ENCODE results near the gene DDX42. TPM values are rescaled to one million over a fixed set of nuclear protein-coding genes. Genes with fewer than 3 reads are reported as not detected.

Gene DDX42
- total and polyA plus RNA-seq, 9 donors = 72.5 to 138 (median 104) TPM

- Histone ChIP-seq H3K4me1 (ENCODE audit: insufficient read depth) (peaks cover 3% of the 10 kb centered on the region), H3K9me3 (no peaks in the 10 kb centered on the region), H3K36me3 (no peaks in the 10 kb centered on the region), H3K27me3 (no peaks in the 10 kb centered on the region), H3K4me3 (no peak overlapping the region), H3K27ac (no peak overlapping the region)
- TF ChIP-seq EP300 (IDR thresholded peaks at IDR 0.05) (no peak), CTCF (IDR thresholded peaks at IDR 0.05) (no peak), POLR2A (IDR thresholded peaks at IDR 0.05) (no peak)
- 81 to 87% (median 85%) methylated on average over 5 of the region's 5 CpGs for WGBS, 3 donors
- intact Hi-C loops (cut with DNase I) = loop anchor here in 1 of 4 donors (10.0 kb wide), 1 partner anchor 55 kb away; the partner anchor contains the start of genes CCDC47 and DDX42
- DNase-seq = no peak
Measured at GRCh38 chr17:63830278-63830677, 56.3 kb downstream of the DDX42 start.

DNA sequence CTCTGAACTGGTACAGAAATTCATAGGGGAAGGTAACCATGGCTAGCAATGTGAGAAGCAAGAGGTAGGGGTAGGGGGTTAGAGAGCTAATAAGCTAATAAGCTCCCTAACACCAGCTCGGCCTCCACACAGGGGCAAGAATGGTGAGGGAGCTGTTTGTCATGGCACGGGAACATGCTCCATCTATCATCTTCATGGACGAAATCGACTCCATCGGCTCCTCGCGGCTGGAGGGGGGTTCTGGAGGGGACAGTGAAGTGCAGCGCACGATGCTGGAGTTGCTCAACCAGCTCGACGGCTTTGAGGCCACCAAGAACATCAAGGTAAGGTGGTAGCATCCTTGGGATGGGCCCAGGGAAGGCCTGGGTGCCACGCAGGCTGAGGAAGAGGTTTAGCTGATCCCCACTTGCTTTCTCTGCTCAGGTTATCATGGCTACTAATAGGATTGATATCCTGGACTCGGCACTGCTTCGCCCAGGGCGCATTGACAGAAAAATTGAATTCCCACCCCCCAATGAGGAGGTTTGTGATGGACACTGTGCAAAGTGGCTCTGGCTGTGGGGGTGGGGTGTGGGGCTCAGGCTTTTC lies 57.0 kb downstream of the DDX42 start:
- WGBS, 3 donors = 76 to 87% (median 81%) methylated on average over 15 of the region's 15 CpGs
- no peak for DNase-seq
- no peak for TF ChIP-seq EP300 (IDR thresholded peaks at IDR 0.05)
- TF ChIP-seq CTCF (IDR thresholded peaks at IDR 0.05) = no peak
- TF ChIP-seq POLR2A (IDR thresholded peaks at IDR 0.05) = no peak
- intact Hi-C loops (cut with DNase I) = loop anchor here in 1 of 4 donors (10.0 kb wide), 1 partner anchor 56 kb away; the partner anchor contains the start of genes CCDC47 and DDX42
- H3K4me3 ChIP-seq = no peak overlapping the region
- H3K27me3 ChIP-seq = no peaks in the 10 kb centered on the region
- no peak overlapping the region for H3K27ac ChIP-seq
- H3K36me3 ChIP-seq = no peaks in the 10 kb centered on the region
- H3K9me3 ChIP-seq = no peaks in the 10 kb centered on the region
- peaks cover 3% of the 10 kb centered on the region for H3K4me1 ChIP-seq (ENCODE audit: insufficient read depth)

DNA sequence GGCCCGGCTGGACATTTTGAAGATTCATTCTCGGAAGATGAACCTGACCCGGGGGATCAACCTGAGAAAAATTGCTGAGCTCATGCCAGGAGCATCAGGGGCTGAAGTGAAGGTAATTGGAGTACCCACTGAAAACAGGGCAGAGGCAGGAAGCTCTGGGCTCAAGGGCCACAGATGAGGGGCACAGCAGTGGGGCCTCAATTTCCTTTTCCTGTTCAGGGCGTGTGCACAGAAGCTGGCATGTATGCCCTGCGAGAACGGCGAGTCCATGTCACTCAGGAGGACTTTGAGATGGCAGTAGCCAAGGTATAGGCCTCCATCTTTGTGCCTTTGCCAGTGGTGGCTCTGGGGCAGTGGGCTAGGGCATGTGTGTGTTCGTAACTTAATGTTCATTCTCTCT lies 57.5 kb downstream of the DDX42 start:
- TF ChIP-seq POLR2A (IDR thresholded peaks at IDR 0.05) = no peak
- no peak for TF ChIP-seq EP300 (IDR thresholded peaks at IDR 0.05)
- TF ChIP-seq CTCF (IDR thresholded peaks at IDR 0.05) = no peak
- Histone ChIP-seq H3K9me3 (no peaks in the 10 kb centered on the region), H3K36me3 (no peaks in the 10 kb centered on the region), H3K4me3 (no peak overlapping the region), H3K27me3 (no peaks in the 10 kb centered on the region), H3K4me1 (ENCODE audit: insufficient read depth) (peaks cover 3% of the 10 kb centered on the region), H3K27ac (no peak overlapping the region)
- intact Hi-C loops (cut with DNase I) = loop anchor here in 1 of 4 donors (10.0 kb wide), 1 partner anchor 57 kb away; the partner anchor contains the start of genes CCDC47 and DDX42
- WGBS, 3 donors = 63 to 76% (median 75%) methylated on average over 8 of the region's 8 CpGs
- no peak for DNase-seq

GRCh38 chr17:63832014-63832413 lies 58.0 kb downstream of the DDX42 start:
- Histone ChIP-seq H3K9me3 (no peaks in the 10 kb centered on the region), H3K36me3 (no peaks in the 10 kb centered on the region), H3K4me3 (no peak overlapping the region), H3K4me1 (ENCODE audit: insufficient read depth) (peaks cover 3% of the 10 kb centered on the region), H3K27ac (no peak overlapping the region), H3K27me3 (no peaks in the 10 kb centered on the region)
- no peak for DNase-seq
- 74 to 83% (median 81%) methylated on average over 5 of the region's 5 CpGs for WGBS, 3 donors
- intact Hi-C loops (cut with DNase I) = loop anchor here in 1 of 4 donors (10.0 kb wide), 1 partner anchor 57 kb away; the partner anchor contains the start of genes CCDC47 and DDX42
- no peak for TF ChIP-seq CTCF (IDR thresholded peaks at IDR 0.05)
- TF ChIP-seq EP300 (IDR thresholded peaks at IDR 0.05) = no peak
- TF ChIP-seq POLR2A (IDR thresholded peaks at IDR 0.05) = no peak
